Measurements from ENCODE around the gene LDHB. TPM values are rescaled to one million over a fixed set of nuclear protein-coding genes. Genes with fewer than 3 reads are reported as not detected.

The LDHB gene
- total and polyA plus RNA-seq, 12 donors = 1,053 to 3,111 (median 2,124) TPM

DNA sequence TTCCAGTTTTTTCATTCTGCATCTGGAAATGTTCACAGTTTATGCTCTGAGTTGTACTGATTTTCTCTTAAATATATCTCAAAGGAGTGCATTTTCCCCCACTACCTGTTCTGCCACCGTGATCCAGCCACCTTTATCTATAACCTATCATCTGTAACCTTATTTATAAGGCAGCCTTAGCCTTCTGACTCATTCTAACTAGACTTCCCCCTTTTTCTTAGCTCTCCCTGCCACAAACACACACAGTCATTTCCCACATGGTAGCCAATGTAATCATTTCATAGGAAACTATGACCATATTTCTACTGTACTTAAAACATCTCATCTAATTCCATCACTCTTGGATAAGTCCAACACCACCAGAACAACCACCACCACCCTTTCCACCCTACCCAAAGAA is 42.2 kb downstream of the LDHB start:
- no peak for DNase-seq
- H3K27ac ChIP-seq = peak overlapping the region in 1 of 10 donors; percentile 4
- intact Hi-C loops (cut with DNase I) = no loop called here
- peaks cover 0 to 27% (median 11%) of the 10 kb centered on the region in 9 donors for H3K4me1 ChIP-seq
- WGBS, 2 donors = 37 to 40% methylated on average over 1 of the region's 1 CpG
- TF ChIP-seq, protein P1, sequence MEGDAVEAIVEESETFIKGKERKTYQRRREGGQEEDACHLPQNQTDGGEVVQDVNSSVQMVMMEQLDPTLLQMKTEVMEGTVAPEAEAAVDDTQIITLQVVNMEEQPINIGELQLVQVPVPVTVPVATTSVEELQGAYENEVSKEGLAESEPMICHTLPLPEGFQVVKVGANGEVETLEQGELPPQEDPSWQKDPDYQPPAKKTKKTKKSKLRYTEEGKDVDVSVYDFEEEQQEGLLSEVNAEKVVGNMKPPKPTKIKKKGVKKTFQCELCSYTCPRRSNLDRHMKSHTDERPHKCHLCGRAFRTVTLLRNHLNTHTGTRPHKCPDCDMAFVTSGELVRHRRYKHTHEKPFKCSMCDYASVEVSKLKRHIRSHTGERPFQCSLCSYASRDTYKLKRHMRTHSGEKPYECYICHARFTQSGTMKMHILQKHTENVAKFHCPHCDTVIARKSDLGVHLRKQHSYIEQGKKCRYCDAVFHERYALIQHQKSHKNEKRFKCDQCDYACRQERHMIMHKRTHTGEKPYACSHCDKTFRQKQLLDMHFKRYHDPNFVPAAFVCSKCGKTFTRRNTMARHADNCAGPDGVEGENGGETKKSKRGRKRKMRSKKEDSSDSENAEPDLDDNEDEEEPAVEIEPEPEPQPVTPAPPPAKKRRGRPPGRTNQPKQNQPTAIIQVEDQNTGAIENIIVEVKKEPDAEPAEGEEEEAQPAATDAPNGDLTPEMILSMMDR (IDR thresholded peaks at IDR 0.05) = no peak
- H3K27me3 ChIP-seq = no peaks in the 10 kb centered on the region
- H3K9me3 ChIP-seq = no peaks in the 10 kb centered on the region
- no peak overlapping the region for H3K4me3 ChIP-seq
- H3K36me3 ChIP-seq = no peaks in the 10 kb centered on the region
- no peak for ATAC-seq

DNA sequence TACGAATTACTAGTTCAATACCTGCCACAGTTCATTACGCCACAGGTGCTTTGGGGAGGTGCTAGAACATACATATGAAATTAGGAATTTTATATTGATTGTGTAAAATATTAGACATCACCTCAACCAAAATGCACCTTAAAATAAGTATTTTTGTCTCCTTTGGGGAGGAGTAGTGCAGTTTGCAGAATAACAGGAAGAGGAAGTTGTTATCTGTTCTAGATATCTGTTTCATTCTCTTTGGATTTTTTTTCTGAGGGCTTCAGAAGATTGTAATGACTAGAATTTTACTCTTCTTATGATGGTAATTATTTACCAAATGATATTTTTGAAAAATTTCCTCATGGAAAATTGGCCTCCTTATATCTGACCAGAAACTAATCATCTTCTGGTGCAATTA is 43.1 kb downstream of the LDHB start:
- intact Hi-C loops (cut with DNase I) = loop anchor here in 1 of 10 donors (5.0 kb wide), 1 partner anchor 68 kb away; no protein-coding TSS in a partner anchor
- Histone ChIP-seq H3K27ac (peak overlapping the region in 1 of 10 donors; percentile 4), H3K4me1 (peaks cover 0 to 27% (median 11%) of the 10 kb centered on the region in 9 donors), H3K36me3 (no peaks in the 10 kb centered on the region), H3K9me3 (no peaks in the 10 kb centered on the region), H3K27me3 (no peaks in the 10 kb centered on the region), H3K4me3 (no peak overlapping the region)
- TF ChIP-seq, protein P1 (IDR thresholded peaks at IDR 0.05) = no peak
- DNase-seq (no peak), ATAC-seq (no peak)
- 92 to 94% methylated on average over 2 of the region's 2 CpGs for WGBS, 2 donors

DNA sequence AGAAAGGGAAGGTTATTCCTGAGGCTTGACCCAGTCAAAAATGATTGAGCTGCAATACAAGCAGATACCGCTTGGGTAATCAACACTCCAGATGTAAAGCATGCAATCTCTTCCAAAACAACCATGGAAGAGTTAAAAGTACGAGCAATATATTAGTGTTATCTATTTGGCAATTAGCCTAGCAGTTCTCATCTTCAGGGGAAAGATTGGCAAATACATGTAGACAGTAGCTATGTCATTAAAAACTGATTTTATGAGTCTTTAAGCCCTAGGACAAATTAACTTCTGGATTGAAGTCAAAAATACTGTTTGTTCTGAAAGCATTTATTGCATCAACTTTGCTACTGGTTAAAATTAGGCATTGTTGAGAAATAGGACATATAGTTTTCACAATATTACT is 43.7 kb downstream of the LDHB start:
- TF ChIP-seq, protein P1 (IDR thresholded peaks at IDR 0.05) = no peak
- intact Hi-C loops (cut with DNase I) = loop anchor here in 1 of 10 donors (5.0 kb wide), 1 partner anchor 68 kb away; no protein-coding TSS in a partner anchor
- H3K4me3 ChIP-seq = no peak overlapping the region
- no peaks in the 10 kb centered on the region for H3K9me3 ChIP-seq
- peaks cover 0 to 27% (median 11%) of the 10 kb centered on the region in 9 donors for H3K4me1 ChIP-seq
- no peaks in the 10 kb centered on the region for H3K36me3 ChIP-seq
- DNase-seq (no peak), ATAC-seq (no peak)
- no peak overlapping the region for H3K27ac ChIP-seq
- 41 to 46% methylated on average over 2 of the region's 2 CpGs for WGBS, 2 donors
- no peaks in the 10 kb centered on the region for H3K27me3 ChIP-seq

DNA sequence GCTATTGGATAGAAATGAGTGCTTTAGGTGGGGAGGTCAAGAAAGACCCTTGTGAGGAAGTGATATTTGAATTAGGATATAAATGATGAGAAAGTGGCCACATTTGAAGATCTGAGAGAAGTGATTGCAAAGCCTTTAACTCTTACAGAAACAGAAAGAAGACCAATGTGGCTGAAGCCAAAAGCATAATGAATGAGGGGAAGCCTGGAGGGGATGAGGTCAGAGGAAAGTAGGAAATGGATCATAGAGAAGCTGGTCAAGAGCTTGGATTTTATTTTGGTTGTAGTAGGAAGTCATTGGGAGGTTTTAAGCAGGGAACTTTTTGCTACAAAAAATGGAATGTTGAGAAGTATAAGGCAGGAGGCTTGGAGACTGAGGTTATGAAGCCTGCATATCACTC is 49.4 kb downstream of the LDHB start:
- no peaks in the 10 kb centered on the region for H3K27me3 ChIP-seq
- TF ChIP-seq, protein P1 (IDR thresholded peaks at IDR 0.05) = no peak
- no peak for DNase-seq
- H3K27ac ChIP-seq = no peak overlapping the region
- no peak for ATAC-seq
- H3K4me1 ChIP-seq = peaks cover 0 to 7% (median 0%) of the 10 kb centered on the region in 9 donors
- no peaks in the 10 kb centered on the region for H3K9me3 ChIP-seq
- intact Hi-C loops (cut with DNase I) = loop anchor here in 3 of 10 donors (2.0 to 10.0 kb wide), 4 partner anchors 69 to 417 kb away; no protein-coding TSS in a partner anchor
- H3K4me3 ChIP-seq = no peak overlapping the region
- H3K36me3 ChIP-seq = no peaks in the 10 kb centered on the region

All from heart right ventricle (tissue), 16 donors.